Loucy (cell line): ENCODE data around the gene IGF1R.

Experiments
- EZH2phosphoT487 ChIP-seq: fragments of 200-600 bp; IDR thresholded peaks from 2 replicates; pipeline ENCODE4 v1.6.1; 2018; ENCODE audit warnings: antibody characterized with exemption, mild to moderate bottlenecking, moderate library complexity, borderline replicate concordance
- TF ChIP-seq, protein P1 (sequence below): fragments of 200-600 bp; sonication (generic); conservative IDR thresholded peaks from 2 replicates; pipeline ENCODE4 v1.5.1; 2014; ENCODE audit warnings: mild to moderate bottlenecking, antibody characterized with exemption, low read length

DNA sequence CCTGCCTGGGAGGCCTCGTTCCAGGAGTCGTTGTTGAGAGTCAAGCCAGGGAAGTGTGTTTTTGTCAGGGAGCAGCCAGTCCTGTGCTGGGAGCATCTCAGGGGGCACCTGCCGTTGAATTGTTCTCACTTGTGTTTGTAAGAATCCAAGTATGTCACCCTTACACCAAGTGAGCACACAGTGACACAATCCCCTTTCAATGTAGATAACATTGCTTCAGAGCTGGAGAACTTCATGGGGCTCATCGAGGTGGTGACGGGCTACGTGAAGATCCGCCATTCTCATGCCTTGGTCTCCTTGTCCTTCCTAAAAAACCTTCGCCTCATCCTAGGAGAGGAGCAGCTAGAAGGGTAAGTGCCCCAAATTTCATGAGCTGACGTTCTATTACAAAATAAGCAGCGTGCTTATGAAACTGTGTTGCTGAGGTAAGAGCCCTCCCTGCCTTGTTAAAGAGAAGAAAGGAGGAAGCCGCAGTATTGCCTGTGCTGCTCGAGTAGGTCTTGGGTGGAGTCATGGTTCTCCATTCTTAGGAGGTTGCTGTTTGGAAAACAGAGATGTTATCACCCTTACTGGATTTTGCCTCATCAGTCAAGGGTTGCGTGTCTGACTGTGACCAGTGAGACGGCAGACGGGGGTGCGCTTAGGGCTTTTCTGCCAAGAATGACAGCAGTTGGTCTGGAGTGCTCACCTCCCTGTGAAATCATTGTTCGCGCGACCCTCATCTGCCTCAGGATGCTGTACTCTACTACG is 251.1 kb downstream of the IGF1R start:
- TF ChIP-seq, protein P1, sequence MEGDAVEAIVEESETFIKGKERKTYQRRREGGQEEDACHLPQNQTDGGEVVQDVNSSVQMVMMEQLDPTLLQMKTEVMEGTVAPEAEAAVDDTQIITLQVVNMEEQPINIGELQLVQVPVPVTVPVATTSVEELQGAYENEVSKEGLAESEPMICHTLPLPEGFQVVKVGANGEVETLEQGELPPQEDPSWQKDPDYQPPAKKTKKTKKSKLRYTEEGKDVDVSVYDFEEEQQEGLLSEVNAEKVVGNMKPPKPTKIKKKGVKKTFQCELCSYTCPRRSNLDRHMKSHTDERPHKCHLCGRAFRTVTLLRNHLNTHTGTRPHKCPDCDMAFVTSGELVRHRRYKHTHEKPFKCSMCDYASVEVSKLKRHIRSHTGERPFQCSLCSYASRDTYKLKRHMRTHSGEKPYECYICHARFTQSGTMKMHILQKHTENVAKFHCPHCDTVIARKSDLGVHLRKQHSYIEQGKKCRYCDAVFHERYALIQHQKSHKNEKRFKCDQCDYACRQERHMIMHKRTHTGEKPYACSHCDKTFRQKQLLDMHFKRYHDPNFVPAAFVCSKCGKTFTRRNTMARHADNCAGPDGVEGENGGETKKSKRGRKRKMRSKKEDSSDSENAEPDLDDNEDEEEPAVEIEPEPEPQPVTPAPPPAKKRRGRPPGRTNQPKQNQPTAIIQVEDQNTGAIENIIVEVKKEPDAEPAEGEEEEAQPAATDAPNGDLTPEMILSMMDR, result no peak
- TF ChIP-seq EZH2phosphoT487, result no peak
